Umbilical cord (tissue), 2 donors: ENCODE results near the gene TST. TPM values are rescaled to one million over a fixed set of nuclear protein-coding genes. Genes with fewer than 3 reads are reported as not detected.
"Not testable (repeated sequence)": the region's sequence is repeated elsewhere in the genome, so short reads cannot be mapped to it uniquely, and the experiment has no call there.

Experiments used
- DNase-seq: peaks from one replicate; pipeline ENCODE4 v3.0.0-alpha.2; 2015; ENCODE audit warnings: low spot score
- total RNA-seq: library from RNA; depleted of rRNA; stranded (reverse); fragments of >200 nt; gene quantifications from one replicate; pipeline ENCODE4 v1.2.3, GENCODE V29; 2014; ENCODE audit warnings: low replicate concordance; ENCODE audit not compliant: insufficient read depth

TST gene
- total RNA-seq, 1 donor from 2014 or later: 12.5 TPM

GRCh38 chr22:37015587-37015878 lies 3.7 kb downstream of the TST start:
- no peak for DNase-seq

DNA sequence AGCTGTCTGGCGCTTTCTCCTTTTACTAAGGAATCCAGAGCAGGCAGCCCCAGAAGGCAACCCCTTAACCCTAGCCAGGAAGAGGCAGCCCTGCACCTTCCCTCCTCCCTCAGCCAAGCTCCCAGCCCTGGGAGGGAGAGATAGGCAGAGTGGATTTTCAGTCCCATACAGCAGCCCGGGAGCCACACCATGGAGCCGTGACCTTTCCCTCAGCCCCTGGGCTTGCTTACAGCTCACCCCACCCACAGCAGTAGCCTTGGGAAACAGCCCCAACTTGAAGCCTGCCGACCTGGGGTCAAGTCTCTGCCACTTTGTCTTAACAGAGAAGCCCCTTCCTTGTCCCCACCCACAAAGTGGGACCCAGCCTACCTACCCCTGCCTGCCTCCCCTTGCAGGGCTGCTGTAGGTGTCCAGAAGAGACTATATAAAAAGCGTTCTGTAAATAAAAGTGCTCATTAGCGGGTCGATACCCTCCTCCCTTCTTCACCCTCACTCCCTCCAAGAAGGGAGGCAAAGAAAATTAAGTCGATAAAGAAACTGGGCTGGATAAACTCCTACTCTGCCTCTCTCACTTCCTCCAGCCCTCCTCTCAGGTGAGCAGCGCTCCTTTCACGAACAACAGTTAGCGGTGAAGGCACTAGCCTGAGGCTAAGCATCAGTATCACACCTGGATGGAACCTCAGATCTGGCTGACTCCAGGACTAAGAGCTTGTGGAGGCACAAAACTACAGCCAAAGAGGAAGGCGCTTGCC lies 4.2 kb downstream of the TST start:
- no peak for DNase-seq

- DNase-seq: no peak
Observed at GRCh38 chr22:37014415-37014806, 4.8 kb downstream of the TST start.

GRCh38 chr22:37012956-37013355 lies 6.3 kb downstream of the TST start:
- no peak for DNase-seq

DNA sequence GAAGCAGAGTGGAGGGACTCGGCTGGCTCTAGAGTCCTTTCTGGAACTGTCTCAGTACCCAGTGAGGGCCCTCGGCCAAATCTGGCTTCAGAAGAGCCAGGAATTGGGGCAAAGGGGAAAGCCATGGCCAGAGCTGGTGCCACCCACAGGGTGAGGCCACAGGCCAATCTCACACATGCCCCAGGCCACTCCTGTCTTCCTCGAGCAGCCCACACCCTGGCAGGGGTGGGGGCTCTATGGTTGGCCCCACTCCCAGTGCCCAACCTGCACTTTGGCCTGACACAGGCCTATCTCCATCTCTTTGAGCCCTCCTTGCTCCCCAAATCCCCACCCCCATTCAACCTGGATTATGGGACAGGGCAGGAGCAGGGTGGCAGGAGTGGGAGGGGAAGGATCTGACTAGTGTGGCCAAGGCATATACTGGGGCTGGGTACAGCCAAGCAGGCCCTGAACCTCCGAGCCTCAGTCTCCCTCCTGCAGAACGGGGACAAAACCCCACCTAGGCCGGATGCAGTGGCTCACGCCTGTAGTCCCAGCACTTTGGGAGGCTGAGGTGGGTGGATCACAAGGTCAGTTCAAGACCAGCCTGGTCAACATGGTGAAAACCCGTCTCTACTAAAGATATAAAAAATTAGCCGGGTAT lies 6.9 kb downstream of the TST start:
- DNase-seq: no peak

GRCh38 chr22:37011472-37011871 lies 7.8 kb downstream of the TST start:
- DNase-seq: no peak

DNA sequence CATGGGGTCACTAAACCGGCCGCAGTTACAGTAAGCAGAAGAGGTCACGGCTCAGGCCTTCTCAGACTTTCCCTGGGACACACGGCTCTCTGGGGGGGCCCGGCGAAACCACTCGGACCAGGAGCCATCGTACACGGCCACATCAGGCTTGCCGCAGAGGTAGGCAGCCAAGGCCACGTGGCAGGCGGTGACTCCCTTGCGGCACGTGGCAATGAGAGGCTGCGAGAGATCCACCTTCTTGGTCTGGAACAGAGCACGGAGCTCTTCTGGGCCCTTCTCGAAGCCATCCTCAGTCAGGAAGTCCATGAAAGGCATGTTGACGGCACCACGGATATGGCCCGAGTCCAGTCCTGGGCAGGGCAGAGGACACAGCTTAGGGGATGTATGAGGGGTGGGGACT lies 8.3 kb downstream of the TST start:
- DNase-seq: peak; percentile 31

DNA sequence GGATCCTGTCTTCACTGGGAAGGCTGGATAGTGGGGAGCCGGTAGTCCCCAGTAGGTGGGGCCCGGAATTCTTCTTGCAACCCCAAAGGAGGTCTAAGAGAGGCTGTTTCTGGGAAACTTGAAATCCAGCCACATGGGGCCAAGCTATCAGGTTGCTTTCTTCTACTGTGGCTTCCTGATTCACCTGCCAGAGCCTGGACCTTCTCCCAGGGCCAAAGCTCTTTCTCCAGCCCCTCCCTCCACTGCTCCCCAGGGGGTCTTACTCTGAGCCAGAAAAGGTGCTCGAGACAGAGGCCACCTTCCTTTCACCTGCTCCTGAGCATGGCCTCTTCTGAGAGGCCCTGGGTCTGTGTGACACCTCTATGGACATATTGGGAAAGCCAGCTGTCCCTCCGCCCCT lies 9.1 kb downstream of the TST start:
- no peak for DNase-seq

DNA sequence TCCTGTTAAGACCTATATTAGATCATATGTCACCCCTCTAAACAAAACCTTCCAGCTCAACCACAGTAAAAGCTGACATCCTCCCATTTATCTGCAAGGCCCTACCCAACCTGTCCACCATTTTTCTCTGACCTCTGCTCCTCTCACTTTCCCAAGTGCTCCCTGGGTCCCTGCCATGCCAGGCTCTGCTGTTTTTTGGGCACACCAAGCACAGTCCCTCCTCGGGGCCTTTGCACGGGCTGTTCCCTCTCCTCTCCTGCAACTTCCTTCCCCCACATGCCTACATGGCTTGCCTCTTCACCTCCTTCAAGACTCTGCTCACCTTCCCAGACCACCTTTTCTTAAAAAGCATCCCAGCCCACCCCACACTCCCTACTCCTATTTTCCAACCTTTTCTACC lies 9.8 kb downstream of the TST start:
- DNase-seq: no peak

GRCh38 chr22:37008365-37008764 lies 10.9 kb downstream of the TST start:
- DNase-seq: no peak

- DNase-seq: no peak
Observed at GRCh38 chr22:37007651-37008050, 11.6 kb downstream of the TST start.

DNA sequence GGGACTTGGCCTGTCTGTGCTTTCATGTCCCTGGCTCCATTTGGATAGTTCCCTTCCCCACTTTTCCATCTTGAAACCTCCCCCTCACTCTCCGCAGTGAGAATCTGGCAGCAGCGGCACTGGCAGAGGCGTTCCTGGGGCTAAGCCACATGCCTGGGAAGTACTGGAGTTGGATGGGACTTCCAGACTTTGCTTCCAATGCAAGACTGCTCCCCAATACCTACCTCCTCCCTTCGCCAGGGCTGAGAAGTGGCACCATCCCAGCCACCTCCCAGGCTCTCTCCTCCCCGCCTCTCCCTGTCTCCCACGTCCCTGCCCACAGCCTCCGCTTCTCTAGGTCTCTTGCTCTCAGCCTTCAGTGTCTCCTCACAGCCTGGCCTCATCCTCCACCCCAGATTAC lies 16.6 kb downstream of the TST start:
- no peak for DNase-seq

GRCh38 chr22:37001826-37002225 lies 17.4 kb downstream of the TST start:
- DNase-seq: no peak

GRCh38 chr22:37000676-37001534 lies 18.3 kb downstream of the TST start:
- DNase-seq: no peak

DNA sequence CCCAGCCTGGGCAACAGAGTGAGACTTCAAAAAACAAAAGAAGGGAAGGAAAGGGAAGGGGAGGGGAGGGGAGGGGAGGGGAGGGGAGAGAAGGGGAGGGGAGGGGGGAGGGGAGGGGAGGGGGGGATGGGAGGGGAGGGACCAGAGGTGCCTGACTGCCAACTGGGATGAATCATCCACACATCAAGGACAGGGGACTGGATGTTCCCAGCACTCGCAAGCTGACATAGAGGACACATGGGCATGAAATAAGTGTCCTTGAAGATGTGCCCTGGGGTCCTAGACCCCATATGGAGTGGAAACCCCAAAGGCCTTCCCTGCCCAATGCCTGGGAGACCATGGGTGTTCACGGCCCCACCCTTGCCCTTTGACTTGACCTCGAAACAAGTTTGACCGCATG lies 19.8 kb downstream of the TST start:
- no peak for DNase-seq

DNA sequence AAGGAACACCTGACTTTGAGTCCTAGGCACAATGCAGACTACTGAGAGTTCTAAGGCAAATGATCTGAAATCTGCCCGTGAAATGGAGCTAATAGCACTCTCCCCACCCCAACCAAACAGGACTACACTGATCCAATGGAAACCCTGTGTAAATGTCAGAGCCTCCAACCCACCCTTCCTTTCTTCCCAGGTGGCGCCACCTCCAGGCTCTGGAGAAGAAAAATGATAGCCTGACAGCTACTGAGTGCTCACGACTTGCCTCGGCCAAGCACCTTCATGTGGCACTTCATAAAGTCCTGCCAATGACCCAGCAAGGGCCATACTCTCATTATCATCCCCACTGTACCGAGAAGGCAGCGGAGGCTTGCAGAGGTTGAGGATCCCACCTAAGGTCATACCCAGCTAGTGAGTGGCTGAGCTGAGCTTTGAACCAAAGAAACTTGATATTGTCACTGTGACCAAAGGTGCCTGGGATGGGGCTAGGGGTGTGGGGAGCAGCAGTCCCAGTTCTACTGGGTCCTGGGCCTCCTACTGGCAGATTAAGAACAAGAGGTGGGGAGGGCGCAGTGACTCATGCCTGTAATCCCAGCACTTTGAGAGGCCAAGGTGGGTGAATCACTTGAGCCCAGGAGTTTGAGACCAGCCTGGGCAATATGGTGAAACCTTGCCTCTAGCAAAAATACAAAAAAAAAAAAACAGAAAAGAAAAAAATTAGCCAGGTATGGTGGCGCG lies 20.5 kb downstream of the TST start:
- DNase-seq: no peak

DNA sequence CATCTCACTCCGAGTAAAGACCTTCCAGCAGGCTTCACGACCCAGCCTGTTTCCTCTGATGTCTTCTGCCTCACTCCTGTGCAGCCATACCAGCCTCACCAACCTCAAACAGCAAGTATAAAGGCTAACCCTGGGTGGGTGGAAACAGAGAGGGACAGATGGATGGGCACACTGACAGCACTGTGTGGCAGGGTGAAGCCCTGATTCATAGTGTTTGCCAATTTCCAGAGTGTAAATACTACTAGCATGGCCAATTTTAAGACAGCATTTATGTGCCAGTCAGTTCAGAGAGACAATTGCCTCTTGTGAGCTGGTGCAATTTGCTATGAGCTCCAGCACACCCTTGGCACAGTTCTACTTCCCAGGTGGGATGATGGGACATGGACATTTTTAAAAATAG lies 21.5 kb downstream of the TST start:
- DNase-seq: no peak

GRCh38 chr22:36991206-36991605 lies 28.0 kb downstream of the TST start:
- DNase-seq: no peak

DNA sequence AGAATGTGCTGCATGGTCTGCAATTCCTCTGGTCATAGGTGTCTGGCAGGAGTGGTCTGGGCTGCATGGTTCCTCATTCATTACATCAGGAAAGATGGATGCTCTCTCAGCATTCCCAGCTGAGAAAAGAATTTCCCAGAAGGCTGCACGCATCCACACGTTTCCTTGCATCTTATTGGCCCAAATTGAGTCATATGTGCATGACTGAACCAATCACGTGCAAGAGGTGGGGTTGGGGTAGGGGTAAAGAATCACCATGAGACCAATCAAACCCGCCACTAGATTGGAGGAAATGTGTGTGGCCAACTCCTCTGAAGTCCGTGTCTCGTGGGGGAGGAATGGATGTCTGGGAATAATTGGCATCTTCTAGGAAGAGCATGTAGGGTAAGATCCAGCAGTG lies 28.8 kb downstream of the TST start:
- no peak for DNase-seq

GRCh38 chr22:36989012-36989411 lies 30.2 kb downstream of the TST start:
- DNase-seq: not testable (repeated sequence)

DNA sequence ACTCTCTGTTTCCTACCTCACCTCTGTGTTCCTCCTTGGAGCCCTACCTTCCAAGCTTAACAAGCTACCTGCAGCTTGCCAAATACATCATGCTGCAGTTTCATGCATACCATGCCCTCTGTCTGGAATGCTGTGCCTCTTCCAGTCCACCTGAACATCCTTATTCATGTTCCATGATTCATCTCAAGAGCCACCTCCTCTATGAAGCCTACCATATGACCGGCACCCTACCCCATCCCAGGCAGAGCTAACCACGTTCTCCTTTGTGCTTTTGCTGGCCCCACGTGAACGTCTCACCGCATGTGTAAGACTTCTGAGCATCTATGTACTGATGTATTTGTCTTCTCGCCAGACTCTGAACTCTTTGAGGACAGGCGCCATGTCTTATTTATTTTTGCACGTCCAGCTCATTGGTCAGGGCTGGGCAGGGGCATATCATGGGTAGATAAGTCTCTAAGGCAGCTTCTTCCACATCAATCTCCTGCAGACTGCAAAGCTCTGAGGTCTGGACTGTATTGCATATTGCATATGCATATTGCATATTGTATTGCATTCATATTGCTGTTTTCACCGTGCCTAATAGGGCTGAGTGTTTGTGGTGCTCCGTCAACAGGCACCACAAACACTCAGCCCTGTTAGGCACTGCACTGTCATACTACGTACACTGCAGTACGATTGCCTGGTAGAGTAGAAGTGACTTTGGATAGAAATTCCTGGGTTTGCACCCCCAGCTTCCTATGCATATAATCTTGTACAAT lies 31.0 kb downstream of the TST start:
- DNase-seq: no peak
